Smooth muscle cell (in vitro differentiated cells): ENCODE results near the gene FAM229A. TPM values are rescaled to one million over a fixed set of nuclear protein-coding genes. Genes with fewer than 3 reads are reported as not detected.

ENCODE experiments used
- DNase-seq: peaks from one replicate; lab custom pipeline; 2025; ENCODE audit not compliant: unreplicated experiment; lab: John Stamatoyannopoulos, UW
- H2AFZ ChIP-seq: fragments of 200-600 bp; sonication (generic); 2 replicates; pipeline ENCODE4 v1.6.0; 2016; ENCODE audit warnings: antibody characterized with exemption, low read depth, mild to moderate bottlenecking
- H3F3A ChIP-seq: fragments of 200-600 bp; sonication (generic); 2 replicates; pipeline ENCODE4 v1.6.0; 2017; ENCODE audit warnings: antibody characterized with exemption, low read depth
- H3K27ac ChIP-seq: fragments of 200-600 bp; sonication (generic); 2 replicates; pipeline ENCODE4 v1.5.1; 2016; ENCODE audit warnings: low read depth, mild to moderate bottlenecking
- H3K27me3 ChIP-seq: fragments of 200-600 bp; sonication (generic); 2 replicates; pipeline ENCODE4 v1.6.1; 2016; ENCODE audit warnings: low read depth, mild to moderate bottlenecking
- H3K36me3 ChIP-seq: fragments of 200-600 bp; sonication (generic); 2 replicates; pipeline ENCODE4 v1.5.1; 2016; ENCODE audit warnings: low read depth
- H3K4me1 ChIP-seq: fragments of 200-600 bp; sonication (generic); 2 replicates; pipeline ENCODE4 v1.5.1; 2016; ENCODE audit warnings: low read depth
- H3K4me2 ChIP-seq: fragments of 200-600 bp; sonication (generic); 2 replicates; pipeline ENCODE4 v1.6.0; 2016; ENCODE audit warnings: mild to moderate bottlenecking
- H3K4me3 ChIP-seq: fragments of 200-600 bp; sonication (generic); 2 replicates; pipeline ENCODE4 v1.5.1; 2016; ENCODE audit warnings: mild to moderate bottlenecking
- H3K79me2 ChIP-seq: fragments of 200-600 bp; sonication (generic); 2 replicates; pipeline ENCODE4 v1.6.0; 2016; ENCODE audit warnings: low read depth, mild to moderate bottlenecking
- H3K9ac ChIP-seq: fragments of 200-600 bp; sonication (generic); 2 replicates; pipeline ENCODE4 v1.6.0; 2016; ENCODE audit warnings: low read depth
- H3K9me3 ChIP-seq: fragments of 200-600 bp; sonication (generic); replicated peaks from 2 replicates; pipeline ENCODE4 v1.5.1; 2016; ENCODE audit warnings: low read depth
- H4K20me1 ChIP-seq: fragments of 200-600 bp; sonication (generic); 2 replicates; pipeline ENCODE4 v1.6.0; 2016; ENCODE audit warnings: low read depth
- WGBS: methylation state at CpG from one replicate; pipeline ENCODE4 v1.1.7; 2016; ENCODE audit warnings: low lambda C conversion rate; 5-methylcytosine and 5-hydroxymethylcytosine counted together
- polyA plus RNA-seq: library from polyadenylated mRNA; unstranded; fragments of >200 nt; fragmentation: Nextera tagmentation; extraction: Ambion mirVana; gene quantifications from 2 replicates; pipeline ENCODE4 v1.2.1, GENCODE V29; 2016
- total RNA-seq: library from RNA; depleted of rRNA; stranded (reverse); fragments of >200 nt; gene quantifications from 2 replicates; pipeline ENCODE4 v1.2.3, GENCODE V29; 2014
- TF ChIP-seq, protein P1 (sequence below): fragments of 200-600 bp; sonication (generic); IDR thresholded peaks from 2 replicates; pipeline ENCODE4 v1.5.1; 2017; ENCODE audit warnings: borderline replicate concordance, mild to moderate bottlenecking, antibody characterized with exemption; ENCODE audit not compliant: insufficient read depth, poor library complexity, severe bottlenecking

Gene FAM229A
- total and polyA plus RNA-seq, 2 experiments from 2014 or later = 1.6 to 11.1 TPM

DNA sequence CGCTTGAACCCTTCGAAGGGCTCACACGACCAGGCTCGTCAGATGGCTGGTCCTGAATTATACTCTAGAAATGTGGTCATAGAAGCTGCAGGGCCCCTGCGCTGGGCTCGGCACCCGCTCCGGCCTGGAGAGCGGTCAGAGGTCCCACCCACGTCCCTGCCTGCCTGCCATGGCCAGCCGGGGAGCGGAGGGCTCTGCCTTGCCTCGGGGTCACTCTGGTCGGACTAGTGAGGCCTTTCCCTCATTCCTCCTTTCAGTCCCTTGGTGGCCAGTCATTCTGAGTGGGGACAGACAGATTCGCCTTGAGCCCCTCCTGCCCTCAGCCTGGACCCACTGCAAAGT lies 25.7 kb downstream of the FAM229A start:
- DNase-seq = no peak
- Histone ChIP-seq H2AFZ (no peak overlapping the region), H3K27ac (no peak overlapping the region), H3K36me3 (no peaks in the 10 kb centered on the region), H3F3A (peaks cover 16% of the 10 kb centered on the region), H3K27me3 (no peaks in the 10 kb centered on the region), H4K20me1 (peaks cover 39% of the 10 kb centered on the region), H3K4me3 (peak overlapping the region; percentile 99), H3K9ac (no peak overlapping the region), H3K4me2 (peak overlapping the region; percentile 99), H3K4me1 (peaks cover 46% of the 10 kb centered on the region), H3K79me2 (peaks cover 24% of the 10 kb centered on the region), H3K9me3 (no peaks in the 10 kb centered on the region)
- WGBS = 20% methylated on average over 15 of the region's 15 CpGs
- TF ChIP-seq, protein P1, sequence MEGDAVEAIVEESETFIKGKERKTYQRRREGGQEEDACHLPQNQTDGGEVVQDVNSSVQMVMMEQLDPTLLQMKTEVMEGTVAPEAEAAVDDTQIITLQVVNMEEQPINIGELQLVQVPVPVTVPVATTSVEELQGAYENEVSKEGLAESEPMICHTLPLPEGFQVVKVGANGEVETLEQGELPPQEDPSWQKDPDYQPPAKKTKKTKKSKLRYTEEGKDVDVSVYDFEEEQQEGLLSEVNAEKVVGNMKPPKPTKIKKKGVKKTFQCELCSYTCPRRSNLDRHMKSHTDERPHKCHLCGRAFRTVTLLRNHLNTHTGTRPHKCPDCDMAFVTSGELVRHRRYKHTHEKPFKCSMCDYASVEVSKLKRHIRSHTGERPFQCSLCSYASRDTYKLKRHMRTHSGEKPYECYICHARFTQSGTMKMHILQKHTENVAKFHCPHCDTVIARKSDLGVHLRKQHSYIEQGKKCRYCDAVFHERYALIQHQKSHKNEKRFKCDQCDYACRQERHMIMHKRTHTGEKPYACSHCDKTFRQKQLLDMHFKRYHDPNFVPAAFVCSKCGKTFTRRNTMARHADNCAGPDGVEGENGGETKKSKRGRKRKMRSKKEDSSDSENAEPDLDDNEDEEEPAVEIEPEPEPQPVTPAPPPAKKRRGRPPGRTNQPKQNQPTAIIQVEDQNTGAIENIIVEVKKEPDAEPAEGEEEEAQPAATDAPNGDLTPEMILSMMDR = no peak

DNA sequence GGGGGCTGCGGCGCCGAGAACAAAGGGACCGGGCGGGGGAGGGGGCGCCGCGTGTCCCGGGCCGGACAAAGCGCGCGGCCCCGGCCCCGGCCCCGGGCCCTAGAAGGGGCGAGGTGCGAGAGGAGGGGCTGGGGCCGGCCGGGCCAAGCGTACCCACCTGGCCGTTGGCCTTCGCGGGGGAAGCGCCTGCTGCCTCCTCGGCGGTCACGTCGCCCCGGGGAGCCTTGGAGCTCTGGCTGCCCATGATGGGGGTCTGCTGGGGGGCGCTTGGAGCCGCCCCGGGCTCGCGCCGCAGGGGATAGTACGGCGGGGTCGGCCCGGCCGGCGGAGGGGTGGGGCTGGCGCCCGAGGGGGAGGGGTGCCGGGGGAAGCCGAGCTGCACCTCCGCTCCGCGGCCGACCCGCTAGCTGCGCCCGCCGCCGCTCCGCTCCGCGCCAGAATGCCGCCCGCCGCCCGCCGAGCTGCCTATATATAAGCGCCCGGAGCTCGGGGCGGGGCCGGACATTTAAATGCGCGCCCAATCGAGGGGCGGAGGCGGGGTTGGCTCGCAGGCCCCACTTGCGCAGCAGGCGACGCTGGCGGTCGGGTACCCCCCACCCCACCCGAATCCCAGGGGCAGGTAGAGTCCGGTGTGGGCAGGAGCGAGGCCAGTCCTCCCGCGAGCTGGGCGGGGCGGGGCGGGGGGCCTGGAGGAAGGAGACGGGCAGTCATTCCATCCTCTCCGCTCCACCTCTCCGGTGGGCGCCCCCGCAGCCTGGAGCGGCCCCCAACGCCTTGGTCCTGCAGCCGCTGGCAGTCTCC lies 26.3 kb downstream of the FAM229A start, which contains the start of gene MARCKSL1:
TSS of gene MARCKSL1 (minus strand) at position 444 of the 801 bp plus-strand sequence. CDS start at position 244, 200 bp downstream.
- Histone ChIP-seq H2AFZ (no peak within 1 kb of the TSS), H3K4me2 (peak within 1 kb of the TSS; percentile 99), H3K9ac (peak within 1 kb of the TSS; percentile 95), H3K36me3 (no peaks in the 10 kb centered on the region), H3K4me3 (peak within 1 kb of the TSS; percentile 99), H3K9me3 (no peaks in the 10 kb centered on the region), H3F3A (peaks cover 22% of the 10 kb centered on the region), H3K27me3 (no peaks in the 10 kb centered on the region), H3K79me2 (peaks cover 24% of the 10 kb centered on the region), H3K27ac (peak within 1 kb of the TSS; percentile 64), H3K4me1 (peaks cover 46% of the 10 kb centered on the region), H4K20me1 (peaks cover 44% of the 10 kb centered on the region)
- WGBS = 0% methylated on average over 10 of the region's 95 CpGs
- TF ChIP-seq, protein P1 = no peak
- DNase-seq = peak; percentile 65

DNA sequence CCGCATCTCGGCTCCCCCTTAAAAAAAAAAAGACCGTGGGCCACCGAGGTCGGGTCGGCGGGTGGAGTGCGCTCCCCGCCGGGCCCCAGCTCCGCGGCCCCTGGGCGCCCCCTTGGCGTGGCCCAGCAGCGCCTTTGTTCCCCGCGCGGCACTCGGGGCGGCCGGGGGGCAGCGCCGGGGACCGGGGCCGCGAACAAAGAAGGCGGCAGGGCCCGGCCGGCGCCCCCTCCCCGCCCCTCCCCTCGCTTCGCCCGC lies 26.8 kb downstream of the FAM229A start:
- peak overlapping the region; percentile 99 for H3K4me2 ChIP-seq
- H3K9me3 ChIP-seq = no peaks in the 10 kb centered on the region
- DNase-seq = no peak
- H3K36me3 ChIP-seq = no peaks in the 10 kb centered on the region
- no peak overlapping the region for H2AFZ ChIP-seq
- H3K4me3 ChIP-seq = peak overlapping the region; percentile 99
- H3K79me2 ChIP-seq = peaks cover 24% of the 10 kb centered on the region
- H3K9ac ChIP-seq = peak overlapping the region; percentile 95
- peaks cover 45% of the 10 kb centered on the region for H4K20me1 ChIP-seq
- H3K4me1 ChIP-seq = peaks cover 46% of the 10 kb centered on the region
- TF ChIP-seq, protein P1 = no peak
- 0% methylated on average over 6 of the region's 34 CpGs for WGBS
- peak overlapping the region; percentile 64 for H3K27ac ChIP-seq
- H3F3A ChIP-seq = peaks cover 27% of the 10 kb centered on the region
- H3K27me3 ChIP-seq = no peaks in the 10 kb centered on the region
